HepG2 (cell line): ENCODE measurements around the gene RBBP9. TPM values are rescaled to one million over a fixed set of nuclear protein-coding genes. Genes with fewer than 3 reads are reported as not detected.
A peak's percentile ranks its signal among the peaks of the same experiment; 100 is the strongest.

Experiments
- AHR ChIP-seq: IDR thresholded peaks from 2 replicates; pipeline ENCODE4 v1.6.1; 2018; ENCODE audit warnings: missing genetic modification reagents, missing compliant biosample characterization
- GMEB2 ChIP-seq: IDR thresholded peaks from 2 replicates; pipeline ENCODE4 v1.6.1; 2016; ENCODE audit warnings: missing biosample characterization, missing genetic modification reagents, low read depth
- GTF3A ChIP-seq: sonication (generic); formaldehyde crosslinking; conservative IDR thresholded peaks from 2 replicates; pipeline ENCODE4 v1.4.0; 2020; ENCODE audit warnings: mild to moderate bottlenecking, missing genetic modification reagents
- KDM5B ChIP-seq: sonication (generic); formaldehyde crosslinking; IDR thresholded peaks from 2 replicates; pipeline ENCODE4 v1.4.0; 2020; ENCODE audit warnings: missing genetic modification reagents, mild to moderate bottlenecking, borderline replicate concordance
- KLF9 ChIP-seq: IDR thresholded peaks from 2 replicates; pipeline ENCODE4 v1.6.1; 2016; ENCODE audit warnings: low read depth
- MEIS1 ChIP-seq: sonication (generic); formaldehyde crosslinking; IDR thresholded peaks from 2 replicates; pipeline ENCODE4 v1.9.0; 2021; ENCODE audit warnings: mild to moderate bottlenecking, missing genetic modification reagents, moderate library complexity, borderline replicate concordance
- NFE2L1 ChIP-seq: sonication (generic); formaldehyde crosslinking; IDR thresholded peaks from 2 replicates; pipeline ENCODE4 v1.4.0; 2020; ENCODE audit warnings: missing genetic modification reagents, mild to moderate bottlenecking, borderline replicate concordance
- NKX3-1 ChIP-seq: sonication (generic); formaldehyde crosslinking; IDR thresholded peaks from 2 replicates; pipeline ENCODE4 v1.5.0; 2020; ENCODE audit warnings: missing genetic modification reagents
- ONECUT2 ChIP-seq: sonication (generic); formaldehyde crosslinking; IDR thresholded peaks from 2 replicates; pipeline ENCODE4 v1.4.0; 2020; ENCODE audit warnings: missing genetic modification reagents
- SETDB1 ChIP-seq: sonication (generic); formaldehyde crosslinking; IDR thresholded peaks from 2 replicates; pipeline ENCODE4 v1.5.1; 2020; ENCODE audit warnings: missing genetic modification reagents, mild to moderate bottlenecking, borderline replicate concordance
- SOX13 ChIP-seq, 3 experiments: fragments of 450-650 bp in 1 of 3; sonication (generic) in 1 of 3; formaldehyde crosslinking in 1 of 3; IDR thresholded peaks in 2 of 3; conservative IDR thresholded peaks in 1 of 3; 2 replicates each; pipeline versions ENCODE4 v1.5.0 to v1.6.1; 2016 to 2020; ENCODE audit warnings: antibody characterized with exemption in 1 of 3, mild to moderate bottlenecking in 1 of 3, missing compliant biosample characterization in 1 of 3, missing genetic modification reagents in 1 of 3, moderate library complexity in 1 of 3
- TAF15 ChIP-seq: fragments of 200-400 bp; formaldehyde crosslinking; IDR thresholded peaks from one replicate; pipeline ENCODE4 v1.6.1; 2018; ENCODE audit warnings: mild to moderate bottlenecking, low read depth, low read length; ENCODE audit not compliant: poor library complexity, severe bottlenecking
- ZBTB21 ChIP-seq: sonication (generic); formaldehyde crosslinking; IDR thresholded peaks from 2 replicates; pipeline ENCODE4 v1.4.0; 2020; ENCODE audit warnings: missing genetic modification reagents
- ZFP41 ChIP-seq: sonication (generic); formaldehyde crosslinking; IDR thresholded peaks from 2 replicates; pipeline ENCODE4 v1.4.0; 2020; ENCODE audit warnings: mild to moderate bottlenecking, missing genetic modification reagents, borderline replicate concordance
- ZNF24 ChIP-seq: fragments of 450-650 bp; IDR thresholded peaks from 2 replicates; pipeline ENCODE4 v1.6.1; 2017; ENCODE audit warnings: antibody characterized with exemption, mild to moderate bottlenecking
- ZNF451 ChIP-seq: sonication (generic); formaldehyde crosslinking; IDR thresholded peaks from 2 replicates; pipeline ENCODE4 v1.5.0; 2020; ENCODE audit warnings: mild to moderate bottlenecking, missing genetic modification reagents
- ZNF510 ChIP-seq: sonication (generic); formaldehyde crosslinking; IDR thresholded peaks from 2 replicates; pipeline ENCODE4 v1.4.0; 2020; ENCODE audit warnings: low read depth, mild to moderate bottlenecking, missing genetic modification reagents
- ZNF563 ChIP-seq: sonication (generic); formaldehyde crosslinking; IDR thresholded peaks from 2 replicates; pipeline ENCODE4 v1.8.0; 2022; ENCODE audit warnings: mild to moderate bottlenecking, moderate library complexity, missing genetic modification reagents
- ZNF615 ChIP-seq: sonication (generic); formaldehyde crosslinking; IDR thresholded peaks from 2 replicates; pipeline ENCODE4 v1.5.0; 2020; ENCODE audit warnings: mild to moderate bottlenecking, missing genetic modification reagents, borderline replicate concordance
- ZNF713 ChIP-seq: sonication (generic); formaldehyde crosslinking; IDR thresholded peaks from 2 replicates; pipeline ENCODE4 v1.4.0; 2020; ENCODE audit warnings: mild to moderate bottlenecking, missing genetic modification reagents
- ZNF790 ChIP-seq: sonication (generic); formaldehyde crosslinking; IDR thresholded peaks from 2 replicates; pipeline ENCODE4 v1.8.0; 2022; ENCODE audit warnings: missing genetic modification reagents, mild to moderate bottlenecking, borderline replicate concordance
- polyA plus RNA-seq, 8 experiments: library from polyadenylated mRNA; depleted of rRNA in 3 of 8; stranded (reverse) in 7 of 8; unstranded in 1 of 8; fragments of >200 nt; fragmentation: Illumina TruSeq in 4 of 8; extraction: Trizol in 4 of 8; gene quantifications; 2 replicates each; pipeline versions ENCODE4 v1.2.1 to v1.2.3, GENCODE V29; 2011 to 2016; ENCODE audit warnings: low read depth in 4 of 8, missing spikeins in 1 of 8, mixed read lengths in 1 of 8; ENCODE audit not compliant: insufficient read depth in 1 of 8
- total RNA-seq, 5 experiments: library from RNA; depleted of rRNA; stranded (reverse); fragments of >200 nt; fragmentation: Illumina TruSeq; extraction: Trizol; gene quantifications; 2 replicates each; pipeline ENCODE4 v1.2.3, GENCODE V29; 2016; ENCODE audit warnings: low read depth in 1 of 5
- TF ChIP-seq, protein P1 (sequence below): sonication (generic); formaldehyde crosslinking; IDR thresholded peaks from 2 replicates; pipeline ENCODE4 v1.4.0; 2020; ENCODE audit warnings: missing genetic modification reagents, borderline replicate concordance

The RBBP9 gene
- total and polyA plus RNA-seq, 2 of the 13 experiments (the other 11 are each of a cell fraction or from before 2014, with no cell fraction given), result 28.0 to 56.3 TPM

GRCh38 chr20:18507218-18508191 is 10.5 kb upstream of the RBBP9 start, which contains the start of gene SEC23B (continued):
- TF ChIP-seq AHR (CRISPR knock-in tag), result peak; percentile 92; the same call in 1 of the 2 replicates
- peak; percentile 61; the same call in 1 of the 2 replicates for TF ChIP-seq ZNF563 (CRISPR knock-in tag)
- peak; percentile 45; the same call in 1 of the 2 replicates for TF ChIP-seq ONECUT2 (CRISPR knock-in tag)
- TF ChIP-seq ZNF510, result peak; percentile 70; the same call in 1 of the 2 replicates
- TF ChIP-seq MEIS1 (CRISPR knock-in tag), result peak; percentile 98
- TF ChIP-seq ZFP41 (CRISPR knock-in tag), result no peak
- TF ChIP-seq TAF15, result peak; percentile 91
- TF ChIP-seq SOX13 (IDR thresholded peaks at IDR 0.05), result 0 out of 2 replicates have a peak, but pooled peaks have one; percentile 29
- TF ChIP-seq SOX13 (CRISPR knock-in tag; conservative IDR thresholded peaks at IDR 0.05 in 1 of 2, IDR thresholded peaks at IDR 0.05 in 1 of 2), result peak in 1 of 2 experiments; percentile 50; a peak in 2 of 4 replicates
- TF ChIP-seq ZNF451 (CRISPR knock-in tag), result no peak
- no peak for TF ChIP-seq SETDB1
- TF ChIP-seq GTF3A (CRISPR knock-in tag), result peak; percentile 91
- peak; percentile 88; the same call in 1 of the 2 replicates for TF ChIP-seq KDM5B
- no peak for TF ChIP-seq ZNF713 (CRISPR knock-in tag)
- peak; percentile 84; the same call in 1 of the 2 replicates for TF ChIP-seq NKX3-1 (CRISPR knock-in tag)
- TF ChIP-seq ZNF790 (CRISPR knock-in tag), result peak; percentile 15; the same call in 1 of the 2 replicates
- TF ChIP-seq, protein P1, sequence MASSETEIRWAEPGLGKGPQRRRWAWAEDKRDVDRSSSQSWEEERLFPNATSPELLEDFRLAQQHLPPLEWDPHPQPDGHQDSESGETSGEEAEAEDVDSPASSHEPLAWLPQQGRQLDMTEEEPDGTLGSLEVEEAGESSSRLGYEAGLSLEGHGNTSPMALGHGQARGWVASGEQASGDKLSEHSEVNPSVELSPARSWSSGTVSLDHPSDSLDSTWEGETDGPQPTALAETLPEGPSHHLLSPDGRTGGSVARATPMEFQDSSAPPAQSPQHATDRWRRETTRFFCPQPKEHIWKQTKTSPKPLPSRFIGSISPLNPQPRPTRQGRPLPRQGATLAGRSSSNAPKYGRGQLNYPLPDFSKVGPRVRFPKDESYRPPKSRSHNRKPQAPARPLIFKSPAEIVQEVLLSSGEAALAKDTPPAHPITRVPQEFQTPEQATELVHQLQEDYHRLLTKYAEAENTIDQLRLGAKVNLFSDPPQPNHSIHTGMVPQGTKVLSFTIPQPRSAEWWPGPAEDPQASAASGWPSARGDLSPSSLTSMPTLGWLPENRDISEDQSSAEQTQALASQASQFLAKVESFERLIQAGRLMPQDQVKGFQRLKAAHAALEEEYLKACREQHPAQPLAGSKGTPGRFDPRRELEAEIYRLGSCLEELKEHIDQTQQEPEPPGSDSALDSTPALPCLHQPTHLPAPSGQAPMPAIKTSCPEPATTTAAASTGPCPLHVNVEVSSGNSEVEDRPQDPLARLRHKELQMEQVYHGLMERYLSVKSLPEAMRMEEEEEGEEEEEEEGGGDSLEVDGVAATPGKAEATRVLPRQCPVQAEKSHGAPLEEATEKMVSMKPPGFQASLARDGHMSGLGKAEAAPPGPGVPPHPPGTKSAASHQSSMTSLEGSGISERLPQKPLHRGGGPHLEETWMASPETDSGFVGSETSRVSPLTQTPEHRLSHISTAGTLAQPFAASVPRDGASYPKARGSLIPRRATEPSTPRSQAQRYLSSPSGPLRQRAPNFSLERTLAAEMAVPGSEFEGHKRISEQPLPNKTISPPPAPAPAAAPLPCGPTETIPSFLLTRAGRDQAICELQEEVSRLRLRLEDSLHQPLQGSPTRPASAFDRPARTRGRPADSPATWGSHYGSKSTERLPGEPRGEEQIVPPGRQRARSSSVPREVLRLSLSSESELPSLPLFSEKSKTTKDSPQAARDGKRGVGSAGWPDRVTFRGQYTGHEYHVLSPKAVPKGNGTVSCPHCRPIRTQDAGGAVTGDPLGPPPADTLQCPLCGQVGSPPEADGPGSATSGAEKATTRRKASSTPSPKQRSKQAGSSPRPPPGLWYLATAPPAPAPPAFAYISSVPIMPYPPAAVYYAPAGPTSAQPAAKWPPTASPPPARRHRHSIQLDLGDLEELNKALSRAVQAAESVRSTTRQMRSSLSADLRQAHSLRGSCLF, result peak; percentile 2; the same call in 1 of the 2 replicates
- TF ChIP-seq ZNF615 (CRISPR knock-in tag), result no peak
- no peak; the same call in 1 of the 2 replicates for TF ChIP-seq GMEB2 (CRISPR knock-in tag)
- peak; percentile 98 for TF ChIP-seq ZBTB21 (CRISPR knock-in tag)
- no peak for TF ChIP-seq NFE2L1
- TF ChIP-seq ZNF24, result no peak
- peak; percentile 92 for TF ChIP-seq KLF9 (CRISPR knock-in tag)
